Spleen (tissue), 11 donors: ENCODE data around the gene PIM3. TPM values are rescaled to one million over a fixed set of nuclear protein-coding genes. Genes with fewer than 3 reads are reported as not detected.

Experiments
- DNase-seq: peaks from one replicate; pipeline ENCODE4 v3.0.0-alpha.2; 2020
- H3K27ac ChIP-seq, 8 donors: fragments of 200-600 bp; sonication (generic) in 7 of 8; 1 replicate in 4 of 8; 2 replicates in 4 of 8; pipeline versions ENCODE4 v1.5.0 to v1.8.0; 2016 to 2021; ENCODE audit warnings: inconsistent platforms in 4 of 8, mild to moderate bottlenecking in 4 of 8, moderate library complexity in 1 of 8
- H3K27me3 ChIP-seq, 7 donors: fragments of 200-600 bp; sonication (generic) in 6 of 7; replicated peaks in 1 of 7; 1 replicate in 4 of 7; 2 replicates in 3 of 7; pipeline versions ENCODE4 v1.5.0 to v1.8.0; 2016 to 2021; ENCODE audit warnings: inconsistent platforms in 3 of 7, mild to moderate bottlenecking in 1 of 7
- H3K36me3 ChIP-seq, 6 donors: fragments of 200-600 bp; sonication (generic) in 5 of 6; 1 replicate in 4 of 6; 2 replicates in 2 of 6; pipeline versions ENCODE4 v1.5.0 to v1.8.0; 2016 to 2021; ENCODE audit warnings: inconsistent platforms in 2 of 6
- H3K4me1 ChIP-seq, 6 donors: fragments of 200-600 bp; sonication (generic) in 5 of 6; 1 replicate in 3 of 6; 2 replicates in 3 of 6; pipeline versions ENCODE4 v1.5.0 to v1.8.0; 2016 to 2021; ENCODE audit warnings: inconsistent platforms in 3 of 6
- H3K4me3 ChIP-seq, 8 donors: fragments of 200-600 bp; sonication (generic) in 7 of 8; 1 replicate in 4 of 8; 2 replicates in 4 of 8; pipeline versions ENCODE4 v1.5.0 to v1.8.0; 2016 to 2021; ENCODE audit warnings: inconsistent platforms in 4 of 8, mild to moderate bottlenecking in 4 of 8, moderate library complexity in 2 of 8
- H3K9me3 ChIP-seq, 8 donors: fragments of 200-600 bp; sonication (generic) in 7 of 8; 1 replicate in 4 of 8; 2 replicates in 4 of 8; pipeline versions ENCODE4 v1.5.0 to v1.8.0; 2016 to 2021; ENCODE audit warnings: inconsistent platforms in 4 of 8
- CTCF ChIP-seq, 11 experiments: fragments of 200-600 bp in 7 of 11; fragments of 450-650 bp in 4 of 11; sonication (generic) in 4 of 11; IDR thresholded peaks in 8 of 11; conservative IDR thresholded peaks in 3 of 11; 1 replicate in 7 of 11; 2 replicates in 4 of 11; pipeline versions ENCODE4 v1.4.0 to v1.8.0; 2016 to 2021; ENCODE audit warnings: antibody characterized with exemption in 11 of 11, inconsistent platforms in 4 of 11, mild to moderate bottlenecking in 1 of 11
- POLR2A ChIP-seq, 3 donors: fragments of 450-650 bp; IDR thresholded peaks; one replicate each; pipeline ENCODE4 v1.5.1; 2017; ENCODE audit warnings: antibody characterized with exemption in 3 of 3, mild to moderate bottlenecking in 1 of 3
- POLR2AphosphoS5 ChIP-seq, 3 donors: sonication (generic); formaldehyde crosslinking; IDR thresholded peaks; one replicate each; pipeline ENCODE4 v1.5.1; 2017; ENCODE audit warnings: antibody characterized with exemption in 3 of 3
- WGBS, 5 donors: extraction: QIAGEN DNeasy Blood & Tissue Kit in 3 of 5; methylation state at CpG; one replicate each; pipeline versions ENCODE4 v1.1.5 to v1.1.7; 2013 to 2018; 5-methylcytosine and 5-hydroxymethylcytosine counted together
- intact Hi-C: fragments of 100-400 bp; cut with DNase I; formaldehyde crosslinking; loops from one replicate; pipeline ENCODE4 v1.15.0; 2023; ENCODE audit warnings: low total_unique reads
- microRNA-seq, 3 donors: library from miRNA; unstranded; fragments of <30 nt; microRNA quantifications; one replicate each; pipeline versions ENCODE4 to v1.1.0, GENCODE V29; 2019 to 2020
- polyA plus RNA-seq, 3 donors: library from polyadenylated mRNA; stranded (reverse); fragments of 200-250 nt; gene quantifications; one replicate each; pipeline ENCODE4 v1.2.1, GENCODE V29; 2013
- small RNA-seq, 4 donors: library from RNA; depleted of rRNA; stranded (forward); fragments of <200 nt; gene quantifications; one replicate each; pipeline ENCODE3, GENCODE V24; 2016
- total RNA-seq, 7 donors: library from RNA; depleted of rRNA in 3 of 7; stranded (reverse); fragments of >200 nt in 3 of 7; fragmentation: NEBNext Ultra II Directional in 4 of 7; extraction: Animal tissue kit (Norgen Biotek cat#: 25700) in 4 of 7; gene quantifications; one replicate each; pipeline versions ENCODE4 v1.1.0 to v1.2.1, GENCODE V29; 2016 to 2021
- donor health status: healthy with polysubstance abuse.
- donor health status: DM: no; HTN: no; CAD: no; lungs with moderate emphysema.
- donor health status: DM: no; HTN: no; CAD: no.
- donor health status: Bipolar disorder and iron deficiency.
- donor health status: healthy.
- donor health status: DM: no; HTN: no; CAD: no.
- donor health status: DM: yes; HTN: yes; CAD: no.

PIM3 gene
- total and polyA plus RNA-seq, 10 donors = 49.5 to 134 (median 93.6) TPM

GRCh38 chr22:50010676-50011446, 50.3 kb downstream of the PIM3 start:
- H3K36me3 ChIP-seq = no peaks in the 10 kb centered on the region
- peaks cover 2 to 56% (median 38%) of the 10 kb centered on the region in 6 donors for H3K4me1 ChIP-seq
- no peaks in the 10 kb centered on the region for H3K9me3 ChIP-seq
- 3 to 9% (median 6%) methylated on average over 20 to 60 of the region's 61 CpGs for WGBS, 5 donors
- H3K27ac ChIP-seq = peak overlapping the region in 1 of 8 donors; percentile 30
- H3K27me3 ChIP-seq = peaks cover 2 to 69% (median 59%) of the 10 kb centered on the region in 7 donors
- intact Hi-C loops = no loop called here
- no peak for TF ChIP-seq POLR2A (IDR thresholded peaks at IDR 0.05)
- no peak for TF ChIP-seq POLR2AphosphoS5 (IDR thresholded peaks at IDR 0.05)
- TF ChIP-seq CTCF (IDR thresholded peaks at IDR 0.05 in 8 of 11, conservative IDR thresholded peaks at IDR 0.05 in 3 of 11) = no peak
- no peak for DNase-seq
- H3K4me3 ChIP-seq = peak overlapping the region in 5 of 8 donors; percentile 18 to 61 (median 25)

- intact Hi-C loops = no loop called here
- Histone ChIP-seq H3K9me3 (no peaks in the 10 kb centered on the region), H3K27me3 (peaks cover 2 to 77% (median 66%) of the 10 kb centered on the region in 7 donors), H3K27ac (peak overlapping the region in 1 of 8 donors; percentile 30), H3K36me3 (no peaks in the 10 kb centered on the region), H3K4me1 (peaks cover 2 to 63% (median 45%) of the 10 kb centered on the region in 6 donors), H3K4me3 (peak overlapping the region in 1 of 8 donors; percentile 61)
- DNase-seq = no peak
- WGBS, 5 donors = 44 to 68% (median 56%) methylated on average over 14 to 18 of the region's 18 CpGs
- TF ChIP-seq POLR2AphosphoS5 (IDR thresholded peaks at IDR 0.05) (no peak), POLR2A (IDR thresholded peaks at IDR 0.05) (no peak), CTCF (IDR thresholded peaks at IDR 0.05 in 8 of 11, conservative IDR thresholded peaks at IDR 0.05 in 3 of 11) (no peak)
Observed at GRCh38 chr22:50011447-50012210, 51.1 kb downstream of the PIM3 start.

GRCh38 chr22:50012211-50013181, 51.9 kb downstream of the PIM3 start, which contains the start of gene IL17REL:
TSS of gene IL17REL (minus strand) at chr22:50012765. CDS start at chr22:50012646, 119 bp downstream.
- Histone ChIP-seq H3K36me3 (no peaks in the 10 kb centered on the region), H3K27me3 (peaks cover 2 to 86% (median 66%) of the 10 kb centered on the region in 7 donors), H3K27ac (no peak within 1 kb of the TSS), H3K4me1 (peaks cover 2 to 72% (median 53%) of the 10 kb centered on the region in 6 donors), H3K4me3 (no peak within 1 kb of the TSS), H3K9me3 (no peaks in the 10 kb centered on the region)
- DNase-seq = no peak
- intact Hi-C loops = no loop called here
- 79 to 85% (median 81%) methylated on average over 15 to 29 of the region's 29 CpGs for WGBS, 5 donors
- TF ChIP-seq POLR2AphosphoS5 (IDR thresholded peaks at IDR 0.05) (no peak), CTCF (IDR thresholded peaks at IDR 0.05 in 8 of 11, conservative IDR thresholded peaks at IDR 0.05 in 3 of 11) (no peak), POLR2A (IDR thresholded peaks at IDR 0.05) (no peak)

Small RNA genes lying within 50 kb of the gene (microRNA-seq; reads per million reads assigned to microRNA genes)
- 0 to 1.8 (median 0.28) reads per million in 3 donors for gene MIR6821

Small RNA genes lying within 50 kb of the gene (small RNA-seq; reads per million reads assigned to genes)
- 0.07 to 0.41 (median 0.10) reads per million in 4 donors for gene MIR6821

Other genes starting within 250 kb of the PIM3 start
- 10 to 100 TPM; 35.3 to 59.6 (median 46.9) TPM for gene BRD1, start 132.9 kb upstream of the PIM3 start, total RNA-seq
- 10 to 100 TPM; 14.2 to 23.1 (median 17.6) TPM for gene BRD1, start 132.9 kb upstream of the PIM3 start, polyA plus RNA-seq
- 10 to 100 TPM; 10.1 to 23.2 (median 16.1) TPM for gene ZBED4, start 106.9 kb upstream of the PIM3 start, total RNA-seq
- 1 to 10 TPM; 2.9 to 5.3 (median 3.5) TPM for gene ZBED4, start 106.9 kb upstream of the PIM3 start, polyA plus RNA-seq
- 10 to 100 TPM; 10.2 to 20.1 (median 13.3) TPM for gene ALG12, start 42.3 kb upstream of the PIM3 start, total RNA-seq
- gene ALG12, start 42.3 kb upstream of the PIM3 start, polyA plus RNA-seq = 1 to 10 TPM; 5.7 to 7.1 (median 5.9) TPM
- 10 to 100 TPM; 23.2 to 46.3 (median 38.1) TPM for gene CRELD2, start 42.1 kb upstream of the PIM3 start, total RNA-seq
- 10 to 100 TPM; 16.2 to 26.3 (median 18.3) TPM for gene CRELD2, start 42.1 kb upstream of the PIM3 start, polyA plus RNA-seq
- gene IL17REL, start 52.0 kb downstream of the PIM3 start, total RNA-seq = 1 to 10 TPM in 2 of 7 donors, under 1 TPM in 5; 0.23 to 1.9 (median 0.94) TPM
- gene IL17REL, start 52.0 kb downstream of the PIM3 start, polyA plus RNA-seq = 1 to 10 TPM in 1 of 3 donors, under 1 TPM in 2; 0.21 to 1.2 (median 0.33) TPM
- not detected for gene TTLL8, start 97.5 kb downstream of the PIM3 start, total RNA-seq
- gene TTLL8, start 97.5 kb downstream of the PIM3 start, polyA plus RNA-seq = not detected
- 1 to 10 TPM; 1.2 to 4.4 (median 1.9) TPM for gene MLC1, start 124.7 kb downstream of the PIM3 start, total RNA-seq
- under 1 TPM; 0.17 to 0.74 (median 0.39) TPM for gene MLC1, start 124.7 kb downstream of the PIM3 start, polyA plus RNA-seq
- under 1 TPM in 2 of 7 donors, not detected in 5; 0.10 to 0.37 TPM for gene MOV10L1, start 129.2 kb downstream of the PIM3 start, total RNA-seq
- gene MOV10L1, start 129.2 kb downstream of the PIM3 start, polyA plus RNA-seq = under 1 TPM in 1 of 3 donors, not detected in 2; 0.15 TPM
- 1 to 10 TPM in 6 of 7 donors, under 1 TPM in 1; 0.39 to 4.6 (median 2.4) TPM for gene PANX2, start 210.0 kb downstream of the PIM3 start, total RNA-seq
- under 1 TPM; 0.11 to 0.67 (median 0.24) TPM for gene PANX2, start 210.0 kb downstream of the PIM3 start, polyA plus RNA-seq
- gene TRABD, start 225.1 kb downstream of the PIM3 start, total RNA-seq = 10 to 100 TPM; 49.8 to 66.5 (median 57.7) TPM
- gene TRABD, start 225.1 kb downstream of the PIM3 start, polyA plus RNA-seq = 10 to 100 TPM; 43.3 to 85.8 (median 77.9) TPM
- gene SELENOO, start 240.2 kb downstream of the PIM3 start, total RNA-seq = 10 to 100 TPM; 25.4 to 31.7 (median 29.3) TPM
- gene SELENOO, start 240.2 kb downstream of the PIM3 start, polyA plus RNA-seq = 10 to 100 TPM; 26.2 to 70.8 (median 47.0) TPM